GM18951 (cell line): ENCODE data around the gene KRT37.

Experiments
- POLR2A ChIP-seq: IDR thresholded peaks from 4 replicates; pipeline ENCODE4 v1.6.1; 2011; ENCODE audit warnings: mild to moderate bottlenecking; ENCODE audit not compliant: insufficient read length, insufficient read depth; ENCODE audit errors: extremely low read depth
- in situ Hi-C: fragments of 300-500 bp; cut with MboI; formaldehyde crosslinking; loops from one replicate; pipeline ENCODE4 v1.12.0; 2022; ENCODE audit warnings: low sequenced_read_pairs, mixed read lengths, inconsistent platforms; ENCODE audit not compliant: unreplicated experiment

Gene KRT37

GRCh38 chr17:41404024-41404671 lies 20.2 kb downstream of the KRT37 start:
- in situ Hi-C loops = no loop called here
- TF ChIP-seq POLR2A = no peak

- no peak for TF ChIP-seq POLR2A
- in situ Hi-C loops = no loop called here
These were observed 20.9 kb downstream of the KRT37 start for GRCh38 chr17:41403404-41404023.

GRCh38 chr17:41402161-41402560 lies 22.2 kb downstream of the KRT37 start:
- in situ Hi-C loops = no loop called here
- no peak for TF ChIP-seq POLR2A

- in situ Hi-C loops = loop anchor here (10.0 kb wide), 1 partner anchor 112 kb away; no protein-coding TSS in a partner anchor
These were observed 27.3 kb downstream of the KRT37 start, which contains the start of gene KRT31 for GRCh38 chr17:41396996-41397660. KRT31 (minus strand) TSS chr17:41397608; CDS start chr17:41397539, 69 bp downstream.

GRCh38 chr17:41396340-41396739 lies 28.0 kb downstream of the KRT37 start:
- TF ChIP-seq POLR2A = no peak
- in situ Hi-C loops = loop anchor here (10.0 kb wide), 1 partner anchor 112 kb away; no protein-coding TSS in a partner anchor

More at GRCh38 chr17:41396996-41397660, 27.3 kb downstream of the KRT37 start, which contains the start of gene KRT31:
- TF ChIP-seq POLR2A = no peak

GRCh38 chr17:41395611-41396010 lies 28.8 kb downstream of the KRT37 start:
- no peak for TF ChIP-seq POLR2A
- in situ Hi-C loops = loop anchor here (10.0 kb wide), 1 partner anchor 111 kb away; no protein-coding TSS in a partner anchor

- in situ Hi-C loops = loop anchor here (10.0 kb wide), 1 partner anchor 110 kb away; no protein-coding TSS in a partner anchor
These were observed 29.3 kb downstream of the KRT37 start for GRCh38 chr17:41395044-41395443.

GRCh38 chr17:41394254-41394996 lies 30.0 kb downstream of the KRT37 start:
- no peak for TF ChIP-seq POLR2A
- in situ Hi-C loops = loop anchor here (10.0 kb wide), 1 partner anchor 110 kb away; no protein-coding TSS in a partner anchor

- TF ChIP-seq POLR2A = no peak
- in situ Hi-C loops = loop anchor here (10.0 kb wide), 1 partner anchor 109 kb away; no protein-coding TSS in a partner anchor
These were observed 30.6 kb downstream of the KRT37 start for GRCh38 chr17:41393826-41394225.

GRCh38 chr17:41393294-41393693 lies 31.1 kb downstream of the KRT37 start:
- TF ChIP-seq POLR2A = no peak
- in situ Hi-C loops = loop anchor here (10.0 kb wide), 1 partner anchor 108 kb away; no protein-coding TSS in a partner anchor

GRCh38 chr17:41392278-41392677 lies 32.1 kb downstream of the KRT37 start:
- in situ Hi-C loops = loop anchor here (10.0 kb wide), 1 partner anchor 107 kb away; no protein-coding TSS in a partner anchor
- TF ChIP-seq POLR2A = no peak

GRCh38 chr17:41391535-41391934 lies 32.9 kb downstream of the KRT37 start:
- in situ Hi-C loops = loop anchor here (10.0 kb wide), 1 partner anchor 107 kb away; no protein-coding TSS in a partner anchor
- no peak for TF ChIP-seq POLR2A
